Cardiac muscle cell (in vitro differentiated cells and primary cell): ENCODE data around the gene GAS7. TPM values are rescaled to one million over a fixed set of nuclear protein-coding genes. Genes with fewer than 3 reads are reported as not detected.
"Not testable (repeated sequence)": the region's sequence is repeated elsewhere in the genome, so short reads cannot be mapped to it uniquely, and the experiment has no call there.

Experiments
- DNase-seq, 2 donors: peaks; one replicate each; pipeline versions ENCODE4 v3.0.0 to v3.0.0-alpha.2; 2010 to 2017; ENCODE audit warnings: low read depth in 1 of 2, low spot score in 1 of 2
- H3K27ac ChIP-seq: fragments of 200-600 bp; sonication (generic); 2 replicates; pipeline ENCODE4 v1.5.1; 2016
- H3K27me3 ChIP-seq: fragments of 200-600 bp; sonication (generic); 2 replicates; pipeline ENCODE4 v1.6.0; 2016; ENCODE audit warnings: control low read depth
- H3K36me3 ChIP-seq: fragments of 200-600 bp; sonication (generic); 2 replicates; pipeline ENCODE4 v1.5.1; 2016; ENCODE audit warnings: control low read depth
- H3K4me1 ChIP-seq: fragments of 200-600 bp; sonication (generic); 2 replicates; pipeline ENCODE4 v1.8.1; 2017; ENCODE audit warnings: low read depth, mild to moderate bottlenecking, mixed run types
- H3K4me3 ChIP-seq: fragments of 200-600 bp; sonication (generic); 2 replicates; pipeline ENCODE4 v1.5.1; 2016; ENCODE audit warnings: mild to moderate bottlenecking
- H3K9me3 ChIP-seq: fragments of 200-600 bp; sonication (generic); 2 replicates; pipeline ENCODE4 v1.5.1; 2017; ENCODE audit warnings: low read depth, mild to moderate bottlenecking, control low read depth
- CTCF ChIP-seq: IDR thresholded peaks from 2 replicates; pipeline ENCODE4 v1.5.1; 2012; ENCODE audit warnings: low read depth, mild to moderate bottlenecking, low read length
- polyA plus RNA-seq: library from polyadenylated mRNA; unstranded; fragments of >200 nt; fragmentation: Nextera tagmentation; extraction: Ambion mirVana; gene quantifications from 2 replicates; pipeline ENCODE4 v1.2.1, GENCODE V29; 2016
- total RNA-seq: library from RNA; depleted of rRNA; stranded (reverse); fragments of >200 nt; gene quantifications from 2 replicates; pipeline ENCODE4 v1.2.3, GENCODE V29; 2016

GAS7 gene
- total and polyA plus RNA-seq, 2 experiments from 2014 or later = 6.1 to 13.5 TPM

GRCh38 chr17:10102817-10103216, 95.6 kb downstream of the GAS7 start:
- Histone ChIP-seq H3K27ac (no peak overlapping the region), H3K27me3 (no peaks in the 10 kb centered on the region), H3K4me1 (peaks cover 14% of the 10 kb centered on the region), H3K4me3 (no peak overlapping the region), H3K36me3 (no peaks in the 10 kb centered on the region), H3K9me3 (no peaks in the 10 kb centered on the region)
- no peak for DNase-seq
- no peak for TF ChIP-seq CTCF

GRCh38 chr17:10099051-10099571, 99.3 kb downstream of the GAS7 start:
- Histone ChIP-seq H3K4me3 (no peak overlapping the region), H3K27me3 (no peaks in the 10 kb centered on the region), H3K27ac (no peak overlapping the region), H3K9me3 (no peaks in the 10 kb centered on the region), H3K36me3 (no peaks in the 10 kb centered on the region), H3K4me1 (no peaks in the 10 kb centered on the region)
- no peak for TF ChIP-seq CTCF
- DNase-seq = peak in 1 of 2 donors; percentile 78

- Histone ChIP-seq H3K9me3 (no peaks in the 10 kb centered on the region), H3K27ac (no peak overlapping the region), H3K27me3 (no peaks in the 10 kb centered on the region), H3K4me3 (no peak overlapping the region), H3K36me3 (no peaks in the 10 kb centered on the region), H3K4me1 (no peaks in the 10 kb centered on the region)
- TF ChIP-seq CTCF = no peak
- no peak for DNase-seq
Measured at GRCh38 chr17:10096596-10096995, 101.8 kb downstream of the GAS7 start.

GRCh38 chr17:10095295-10095694, 103.1 kb downstream of the GAS7 start:
- not testable (repeated sequence) for H3K27ac ChIP-seq, H3K27me3 ChIP-seq, H3K36me3 ChIP-seq, H3K4me3 ChIP-seq, H3K9me3 ChIP-seq, H3K4me1 ChIP-seq
- peak in 1 of 2 donors; percentile 62 for DNase-seq

- Histone ChIP-seq H3K36me3 (no peaks in the 10 kb centered on the region), H3K4me3 (no peak overlapping the region), H3K4me1 (no peaks in the 10 kb centered on the region), H3K27ac (no peak overlapping the region), H3K9me3 (no peaks in the 10 kb centered on the region), H3K27me3 (no peaks in the 10 kb centered on the region)
- DNase-seq = peak in 1 of 2 donors; percentile 34
- no peak for TF ChIP-seq CTCF
Measured at GRCh38 chr17:10094797-10095196, 103.6 kb downstream of the GAS7 start.

- no peaks in the 10 kb centered on the region for H3K4me1 ChIP-seq
- H3K27ac ChIP-seq = no peak overlapping the region
- no peak overlapping the region for H3K4me3 ChIP-seq
- no peak for TF ChIP-seq CTCF
- H3K9me3 ChIP-seq = no peaks in the 10 kb centered on the region
- no peak for DNase-seq
- H3K27me3 ChIP-seq = no peaks in the 10 kb centered on the region
- H3K36me3 ChIP-seq = no peaks in the 10 kb centered on the region
Measured at GRCh38 chr17:10092595-10092994, 105.8 kb downstream of the GAS7 start.
